ENCODE results near the gene SMIM21.

- TF ChIP-seq CTCF (IDR thresholded peaks at IDR 0.05) (no peak), POLR2A (IDR thresholded peaks at IDR 0.05) (no peak)
Measured at GRCh38 chr18:75392226-75392578, 35.3 kb downstream of the SMIM21 start.
